IMR-90 (cell line): Measurements from ENCODE around the gene KMT5C. TPM values are rescaled to one million over a fixed set of nuclear protein-coding genes. Genes with fewer than 3 reads are reported as not detected.

ENCODE experiments used
- ATAC-seq: fragments of 200-7000 bp; cut with Tn5 transposase; 2 replicates; pipeline ENCODE4 v1.9.1; 2020; ENCODE audit warnings: low read depth, mild to moderate bottlenecking, moderate library complexity
- BruUV-seq: library from RNA; stranded (reverse); fragments of 400-500 nt; replicated peaks from 2 replicates; lab custom pipeline; 2021; lab: Mats Ljungman, UMichigan
- CTCF ChIA-PET: fragments of 300-600 bp; formaldehyde crosslinking; extraction: SDS; loops from one replicate; lab custom pipeline; 2021; ENCODE audit warnings: antibody characterized with exemption; lab: Yijun Ruan, JAX
- POLR2A ChIA-PET: fragments of 300-600 bp; sonication (Branson Sonifier 250); formaldehyde crosslinking; loops from one replicate; lab custom pipeline; 2022; ENCODE audit warnings: antibody characterized with exemption; ENCODE audit not compliant: unreplicated experiment; lab: Charles Lee
- DNase-seq: peaks from one replicate; pipeline ENCODE4 v3.0.0; 2013
- H2AFZ ChIP-seq: replicated peaks from 2 replicates; pipeline ENCODE3; 2013; ENCODE audit warnings: low read length, mild to moderate bottlenecking; ENCODE audit not compliant: poor library complexity
- H2AK5ac ChIP-seq: 2 replicates; pipeline ENCODE4 v1.6.1; 2013; ENCODE audit warnings: low read depth, low read length, inconsistent platforms
- H2AK9ac ChIP-seq: replicated peaks from 2 replicates; pipeline ENCODE3; 2013; ENCODE audit warnings: mild to moderate bottlenecking, low read depth, low read length, moderate library complexity; ENCODE audit not compliant: poor library complexity
- H2BK120ac ChIP-seq: 2 replicates; pipeline ENCODE4 v1.6.1; 2013; ENCODE audit warnings: low read depth, low read length, inconsistent platforms
- H2BK15ac ChIP-seq: 3 replicates; pipeline ENCODE4 v1.6.1; 2013; ENCODE audit warnings: low read depth, low read length, inconsistent platforms
- H2BK20ac ChIP-seq: 2 replicates; pipeline ENCODE4 v1.6.1; 2013; ENCODE audit warnings: low read depth, mild to moderate bottlenecking, inconsistent platforms, low read length, moderate library complexity
- H2BK5ac ChIP-seq: 2 replicates; pipeline ENCODE4 v1.6.1; 2013; ENCODE audit warnings: mild to moderate bottlenecking, low read depth, low read length, inconsistent platforms; ENCODE audit not compliant: poor library complexity, severe bottlenecking
- H3K14ac ChIP-seq: replicated peaks from 2 replicates; pipeline ENCODE4 v1.6.1; 2013; ENCODE audit warnings: low read depth, low read length, inconsistent platforms
- H3K18ac ChIP-seq: 2 replicates; pipeline ENCODE4 v1.6.1; 2013; ENCODE audit warnings: low read depth, low read length, control low read depth
- H3K23ac ChIP-seq: 2 replicates; pipeline ENCODE4 v1.6.1; 2013; ENCODE audit warnings: low read depth, low read length, inconsistent platforms
- H3K27ac ChIP-seq: 2 replicates; pipeline ENCODE4 v1.5.1; 2013; ENCODE audit warnings: mild to moderate bottlenecking, control low read depth, low read length; ENCODE audit not compliant: insufficient read depth
- H3K27me3 ChIP-seq: 2 replicates; pipeline ENCODE4 v1.6.1; 2013; ENCODE audit warnings: low read length; ENCODE audit not compliant: control insufficient read depth, insufficient read depth
- H3K36me3 ChIP-seq: 2 replicates; pipeline ENCODE4 v1.6.1; 2013; ENCODE audit warnings: low read length, mixed read lengths; ENCODE audit not compliant: control insufficient read depth, insufficient read depth
- H3K4ac ChIP-seq: 2 replicates; pipeline ENCODE4 v1.6.1; 2013; ENCODE audit warnings: low read depth, low read length, inconsistent platforms
- H3K4me1 ChIP-seq: 2 replicates; pipeline ENCODE4 v1.6.1; 2013; ENCODE audit warnings: low read length, mixed read lengths; ENCODE audit not compliant: control insufficient read depth, insufficient read depth
- H3K4me2 ChIP-seq: 2 replicates; pipeline ENCODE4 v1.6.1; 2013; ENCODE audit warnings: low read depth, mild to moderate bottlenecking, control low read depth, low read length, moderate library complexity
- H3K4me3 ChIP-seq: 2 replicates; pipeline ENCODE4 v1.5.1; 2013; ENCODE audit warnings: low read depth, mild to moderate bottlenecking, control low read depth, low read length, moderate library complexity; ENCODE audit not compliant: insufficient read depth
- H3K56ac ChIP-seq: 2 replicates; pipeline ENCODE4 v1.6.1; 2013; ENCODE audit warnings: low read length, inconsistent platforms; ENCODE audit not compliant: insufficient read depth; ENCODE audit errors: extremely low read depth
- H3K79me1 ChIP-seq, 2 experiments: 2 replicates each; pipeline ENCODE4 v1.6.1; 2013; ENCODE audit warnings: low read length in 2 of 2, inconsistent platforms in 1 of 2, low read depth in 1 of 2
- H3K9ac ChIP-seq: 2 replicates; pipeline ENCODE4 v1.6.1; 2013; ENCODE audit warnings: low read depth, low read length, control low read depth
- H3K9me1 ChIP-seq: 2 replicates; pipeline ENCODE4 v1.6.1; 2013; ENCODE audit warnings: low read length, inconsistent platforms; ENCODE audit not compliant: insufficient read depth
- H3K9me3 ChIP-seq: 2 replicates; pipeline ENCODE4 v1.6.1; 2013; ENCODE audit warnings: low read length; ENCODE audit not compliant: control insufficient read depth, insufficient read depth
- H4K20me1 ChIP-seq: 2 replicates; pipeline ENCODE4 v1.6.1; 2013; ENCODE audit warnings: low read length, inconsistent platforms; ENCODE audit not compliant: insufficient read depth
- H4K5ac ChIP-seq: 2 replicates; pipeline ENCODE4 v1.6.1; 2013; ENCODE audit warnings: mild to moderate bottlenecking, low read depth, low read length, control low read depth
- H4K8ac ChIP-seq, 2 experiments: 2 replicates each; pipeline ENCODE4 v1.6.1; 2013; ENCODE audit warnings: low read depth in 2 of 2, low read length in 2 of 2, control low read depth in 1 of 2, inconsistent platforms in 1 of 2
- H4K91ac ChIP-seq: 2 replicates; pipeline ENCODE4 v1.6.1; 2013; ENCODE audit warnings: low read depth, low read length, inconsistent platforms; ENCODE audit not compliant: insufficient read depth
- CEBPB ChIP-seq: IDR thresholded peaks from 2 replicates; pipeline ENCODE4 v1.6.1; 2012; ENCODE audit warnings: low read depth, low read length, improper control_type of control experiment
- CHD1 ChIP-seq: IDR thresholded peaks from 2 replicates; pipeline ENCODE4 v1.6.1; 2012; ENCODE audit warnings: low read depth, low read length, improper control_type of control experiment
- CTCF ChIP-seq: conservative IDR thresholded peaks from 2 replicates; pipeline ENCODE4 v1.5.1; 2012; ENCODE audit warnings: mild to moderate bottlenecking, low read depth, low read length, improper control_type of control experiment
- ELK1 ChIP-seq: fragments of 150-350 bp; IDR thresholded peaks from 2 replicates; pipeline ENCODE4 v1.6.1; 2016; ENCODE audit warnings: low read depth, mild to moderate bottlenecking, low read length, moderate library complexity, borderline replicate concordance
- FOS ChIP-seq: fragments of 150-350 bp; IDR thresholded peaks from 2 replicates; pipeline ENCODE4 v1.6.1; 2016; ENCODE audit warnings: low read depth, low read length
- MAZ ChIP-seq: IDR thresholded peaks from 2 replicates; pipeline ENCODE4 v1.6.1; 2012; ENCODE audit warnings: low read depth, mild to moderate bottlenecking, low read length, improper control_type of control experiment, moderate library complexity, borderline replicate concordance
- MXI1 ChIP-seq: IDR thresholded peaks from 2 replicates; pipeline ENCODE4 v1.6.1; 2012; ENCODE audit warnings: low read depth, mild to moderate bottlenecking, low read length, moderate library complexity, borderline replicate concordance
- NFE2L2 ChIP-seq: fragments of 150-350 bp; IDR thresholded peaks from 2 replicates; pipeline ENCODE4 v1.6.1; 2016; ENCODE audit warnings: low read depth, mild to moderate bottlenecking, low read length
- POLR2A ChIP-seq: IDR thresholded peaks from 2 replicates; pipeline ENCODE4 v1.6.1; 2012; ENCODE audit warnings: mild to moderate bottlenecking, low read depth, low read length
- RCOR1 ChIP-seq: IDR thresholded peaks from 2 replicates; pipeline ENCODE4 v1.6.1; 2012; ENCODE audit warnings: mild to moderate bottlenecking, low read length, improper control_type of control experiment; ENCODE audit not compliant: insufficient replicate concordance
- SMC3 ChIP-seq: fragments of 150-350 bp; IDR thresholded peaks from 2 replicates; pipeline ENCODE4 v1.6.1; 2016; ENCODE audit warnings: low read depth, mild to moderate bottlenecking, antibody characterized with exemption, low read length, moderate library complexity
- WGBS, 2 experiments: methylation state at CpG; one replicate each; pipeline versions ENCODE4 v1.1.5 to v1.1.7; 2013; ENCODE audit warnings: missing lambda C conversion rate in 2 of 2; ENCODE audit not compliant: insufficient read length in 1 of 2; ENCODE audit errors: extremely low coverage in 2 of 2; 5-methylcytosine and 5-hydroxymethylcytosine counted together
- dilution Hi-C: fragments of 300-500 bp; cut with HindIII; formaldehyde crosslinking; loops from one replicate; pipeline ENCODE4 v1.14.3; 2018; ENCODE audit warnings: low sequenced_read_pairs; ENCODE audit not compliant: unreplicated experiment
- in situ Hi-C: fragments of 300-500 bp; cut with MboI; formaldehyde crosslinking; loops from 3 replicates; pipeline ENCODE4 v1.14.3; 2019; ENCODE audit warnings: low sequenced_read_pairs, inconsistent platforms, mixed read lengths
- intact Hi-C: fragments of 100-400 bp; cut with micrococcal nuclease; formaldehyde crosslinking; loops from 2 replicates; pipeline ENCODE4 v1.10.0; 2022
- polyA plus RNA-seq, 3 experiments: library from polyadenylated mRNA; depleted of rRNA; stranded (reverse); fragments of >200 nt; gene quantifications; 2 replicates each; pipeline ENCODE4 v1.2.3, GENCODE V29; 2012; ENCODE audit warnings: low replicate concordance in 1 of 3
- total RNA-seq: library from RNA; depleted of rRNA; stranded (reverse); fragments of >200 nt; gene quantifications from 2 replicates; pipeline ENCODE4 v1.2.3, GENCODE V29; 2012
- TF ChIP-seq, protein P1 (sequence below): fragments of 150-350 bp; IDR thresholded peaks from 2 replicates; pipeline ENCODE4 v1.6.1; 2017; ENCODE audit warnings: mild to moderate bottlenecking, antibody characterized with exemption, low read length, low read depth

Gene KMT5C
- total and polyA plus RNA-seq, 2 of the 4 experiments (the other 2 are of a cell fraction) = 1.8 to 5.9 TPM

DNA sequence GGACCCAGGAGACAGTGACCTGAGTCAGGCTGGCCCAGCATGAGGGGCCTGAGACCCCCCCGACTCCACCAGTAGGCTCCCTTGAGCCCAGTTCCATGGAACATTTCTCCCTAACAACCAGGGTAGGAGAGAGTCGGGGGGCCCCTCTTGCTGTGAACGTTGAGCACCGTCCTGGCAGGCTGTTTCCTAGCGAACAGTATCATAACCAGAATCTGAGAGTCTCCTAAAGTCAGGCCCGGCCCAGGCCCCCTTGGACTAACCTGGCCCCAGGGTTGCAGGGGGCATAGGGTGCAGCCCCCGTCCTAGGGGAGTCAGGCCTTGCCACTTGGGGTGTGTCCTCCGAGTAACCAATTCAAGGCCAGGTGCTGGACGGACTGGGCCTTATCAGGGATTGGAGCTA lies 28.3 kb upstream of the KMT5C start:
- H2BK5ac ChIP-seq = no peak overlapping the region
- CTCF ChIA-PET = no interaction called here
- no peak overlapping the region for H3K4me3 ChIP-seq
- no peak overlapping the region for H3K56ac ChIP-seq
- H4K20me1 ChIP-seq = no peaks in the 10 kb centered on the region
- no peak overlapping the region for H4K8ac ChIP-seq
- H4K5ac ChIP-seq = no peak overlapping the region
- no peak overlapping the region for H3K23ac ChIP-seq
- H2BK15ac ChIP-seq = no peak overlapping the region
- TF ChIP-seq NFE2L2 = no peak
- no peak for TF ChIP-seq FOS
- no peak for TF ChIP-seq RCOR1
- TF ChIP-seq, protein P1, sequence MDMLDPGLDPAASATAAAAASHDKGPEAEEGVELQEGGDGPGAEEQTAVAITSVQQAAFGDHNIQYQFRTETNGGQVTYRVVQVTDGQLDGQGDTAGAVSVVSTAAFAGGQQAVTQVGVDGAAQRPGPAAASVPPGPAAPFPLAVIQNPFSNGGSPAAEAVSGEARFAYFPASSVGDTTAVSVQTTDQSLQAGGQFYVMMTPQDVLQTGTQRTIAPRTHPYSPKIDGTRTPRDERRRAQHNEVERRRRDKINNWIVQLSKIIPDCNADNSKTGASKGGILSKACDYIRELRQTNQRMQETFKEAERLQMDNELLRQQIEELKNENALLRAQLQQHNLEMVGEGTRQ = no peak
- TF ChIP-seq MXI1 = no peak
- no peak for TF ChIP-seq CEBPB
- TF ChIP-seq MAZ = no peak
- TF ChIP-seq POLR2A = no peak
- no peak for TF ChIP-seq SMC3
- TF ChIP-seq CHD1 = no peak
- TF ChIP-seq ELK1 = no peak
- TF ChIP-seq CTCF = no peak
- no peak overlapping the region for H3K18ac ChIP-seq
- no peak overlapping the region for H3K4me2 ChIP-seq
- no peak overlapping the region for H2BK120ac ChIP-seq
- no peaks in the 10 kb centered on the region for H3K27me3 ChIP-seq
- no peak for DNase-seq
- intact Hi-C loops = no loop called here
- POLR2A ChIA-PET = no interaction called here
- dilution Hi-C loops = no loop called here
- ATAC-seq = no peak
- no peak overlapping the region for H2AK5ac ChIP-seq
- no peaks in the 10 kb centered on the region for H3K9me1 ChIP-seq
- peaks cover 20% of the 10 kb centered on the region for H3K36me3 ChIP-seq
- H3K4me1 ChIP-seq = no peaks in the 10 kb centered on the region; the same call in 1 of the 2 replicates
- BruUV-seq = no TSS peak
- H2AK9ac ChIP-seq = no peak overlapping the region
- WGBS, 2 experiments = 94% methylated on average over 6 of the region's 9 CpGs; no CpG with 5 or more reads in 1 of the 2 experiments
- no peak overlapping the region for H2AFZ ChIP-seq
- no peaks in the 10 kb centered on the region for H3K79me1 ChIP-seq
- no peak overlapping the region for H3K4ac ChIP-seq
- no peak overlapping the region for H3K27ac ChIP-seq
- in situ Hi-C loops = no loop called here
- H4K91ac ChIP-seq = no peak overlapping the region
- no peak overlapping the region for H3K14ac ChIP-seq
- no peak overlapping the region for H3K9ac ChIP-seq
- H3K9me3 ChIP-seq = peaks cover 1% of the 10 kb centered on the region; the same call in 1 of the 2 replicates
- no peak overlapping the region for H2BK20ac ChIP-seq
